Measurements from ENCODE around the gene ZNHIT2. TPM values are rescaled to one million over a fixed set of nuclear protein-coding genes. Genes with fewer than 3 reads are reported as not detected.

The ZNHIT2 gene
- total and polyA plus RNA-seq, 3 donors from 2014 or later, result 47.3 to 119 (median 64.2) TPM

DNA sequence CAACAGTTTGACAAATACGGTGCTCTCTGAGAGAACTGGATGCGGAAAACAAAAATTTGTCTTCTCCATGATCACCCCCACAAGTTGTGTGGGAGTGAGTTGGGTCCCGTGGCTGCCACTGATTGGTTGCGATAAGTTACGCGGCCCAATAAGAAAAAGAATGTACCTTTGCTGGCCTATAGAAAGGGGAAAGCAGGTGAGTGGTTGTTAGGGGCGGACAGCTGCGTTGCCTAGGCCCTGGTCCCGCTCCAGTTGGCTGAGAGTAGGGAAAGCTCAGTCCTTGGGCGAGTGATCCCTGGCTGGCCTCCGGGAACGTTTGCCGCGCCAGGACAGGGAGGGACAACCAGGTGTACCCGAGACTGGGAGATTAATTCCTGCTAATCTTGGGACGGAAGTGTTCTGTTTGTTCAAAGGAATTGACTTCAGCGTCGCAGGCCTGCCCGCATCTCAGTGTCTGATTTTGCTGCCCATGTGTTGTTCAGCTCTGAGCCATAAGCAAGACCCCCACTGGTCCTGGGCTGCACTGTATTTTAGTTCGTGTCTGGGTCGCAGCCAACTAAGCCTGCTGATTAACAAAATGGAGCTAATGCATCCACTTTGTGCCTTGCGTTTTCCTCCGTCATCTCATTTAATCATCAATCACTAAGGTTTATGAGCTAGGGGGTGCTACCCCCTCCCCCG, 17.6 kb upstream of the ZNHIT2 start:
- peaks cover 24% of the 10 kb centered on the region for H3K4me1 ChIP-seq
- H3K4me3 ChIP-seq, result peak overlapping the region; percentile 89 to 92
- peak overlapping the region; percentile 95 to 98 for H3K27ac ChIP-seq
- H3K36me3 ChIP-seq (ENCODE audit: low read depth, missing control alignments), result no peaks in the 10 kb centered on the region
- TF ChIP-seq POLR2A (IDR thresholded peaks at IDR 0.05), result no peak
- TF ChIP-seq, protein P1, sequence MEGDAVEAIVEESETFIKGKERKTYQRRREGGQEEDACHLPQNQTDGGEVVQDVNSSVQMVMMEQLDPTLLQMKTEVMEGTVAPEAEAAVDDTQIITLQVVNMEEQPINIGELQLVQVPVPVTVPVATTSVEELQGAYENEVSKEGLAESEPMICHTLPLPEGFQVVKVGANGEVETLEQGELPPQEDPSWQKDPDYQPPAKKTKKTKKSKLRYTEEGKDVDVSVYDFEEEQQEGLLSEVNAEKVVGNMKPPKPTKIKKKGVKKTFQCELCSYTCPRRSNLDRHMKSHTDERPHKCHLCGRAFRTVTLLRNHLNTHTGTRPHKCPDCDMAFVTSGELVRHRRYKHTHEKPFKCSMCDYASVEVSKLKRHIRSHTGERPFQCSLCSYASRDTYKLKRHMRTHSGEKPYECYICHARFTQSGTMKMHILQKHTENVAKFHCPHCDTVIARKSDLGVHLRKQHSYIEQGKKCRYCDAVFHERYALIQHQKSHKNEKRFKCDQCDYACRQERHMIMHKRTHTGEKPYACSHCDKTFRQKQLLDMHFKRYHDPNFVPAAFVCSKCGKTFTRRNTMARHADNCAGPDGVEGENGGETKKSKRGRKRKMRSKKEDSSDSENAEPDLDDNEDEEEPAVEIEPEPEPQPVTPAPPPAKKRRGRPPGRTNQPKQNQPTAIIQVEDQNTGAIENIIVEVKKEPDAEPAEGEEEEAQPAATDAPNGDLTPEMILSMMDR (IDR thresholded peaks at IDR 0.05), result no peak
- H3K9me3 ChIP-seq, result no peaks in the 10 kb centered on the region
- WGBS, 2 donors, result 1 to 3% methylated on average over 18 to 24 of the region's 24 CpGs
- intact Hi-C loops (cut with DNase I; ENCODE audit: low total_unique reads), result no loop called here
- H3K27me3 ChIP-seq, result no peaks in the 10 kb centered on the region
- peak; percentile 96 for DNase-seq

DNA sequence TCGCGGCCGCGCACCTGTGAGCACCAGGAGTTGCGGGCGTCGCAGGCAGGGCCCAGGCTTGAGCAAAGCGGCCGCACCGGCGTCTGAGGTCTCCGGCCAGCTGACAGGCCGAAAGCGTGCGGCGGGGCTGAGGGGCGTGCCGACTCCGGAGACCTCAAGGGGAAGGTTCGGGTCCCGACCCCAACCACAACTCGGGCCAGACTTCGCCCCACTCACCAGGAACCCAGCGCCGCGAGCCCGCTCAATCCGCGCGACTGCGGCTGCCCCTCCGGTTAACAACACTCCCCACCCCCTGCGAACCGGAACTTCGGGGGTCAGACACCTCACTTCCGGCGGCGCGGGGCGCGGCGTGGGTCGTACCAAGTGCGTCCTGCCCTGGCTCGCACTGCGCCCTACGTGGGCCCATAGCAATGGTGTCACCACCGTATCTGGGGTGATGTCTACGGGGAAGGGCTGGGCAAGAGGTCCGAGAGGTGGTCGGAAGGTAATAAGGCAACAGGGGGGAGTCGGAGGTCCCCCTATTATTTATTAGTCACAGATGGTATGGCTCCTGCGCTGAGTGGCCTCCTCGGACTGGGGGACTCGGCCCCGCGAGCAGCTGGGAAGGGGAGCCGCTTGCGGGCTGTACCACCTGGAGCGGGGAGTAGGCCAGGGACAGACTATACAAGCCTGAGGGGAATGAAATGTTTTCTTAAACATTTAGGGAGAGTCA, 16.9 kb upstream of the ZNHIT2 start, which contains the start of gene SYVN1:
Gene SYVN1 (minus strand): TSS at position 280 of the 712 bp plus-strand sequence. CDS start 918 bp downstream, outside the sequence.
- peak within 1 kb of the TSS; percentile 95 to 98 for H3K27ac ChIP-seq
- peak; percentile 94 for DNase-seq
- peak; percentile 84 for TF ChIP-seq POLR2A (IDR thresholded peaks at IDR 0.05)
- TF ChIP-seq, protein P1 (IDR thresholded peaks at IDR 0.05), result peak in 2 of 3 experiments; percentile 7 to 17
- peaks cover 24% of the 10 kb centered on the region for H3K4me1 ChIP-seq
- 0% methylated on average over 12 to 54 of the region's 60 CpGs for WGBS, 2 donors
- H3K4me3 ChIP-seq, result peak within 1 kb of the TSS; percentile 89 to 92
- no peaks in the 10 kb centered on the region for H3K27me3 ChIP-seq
- H3K9me3 ChIP-seq, result no peaks in the 10 kb centered on the region
- intact Hi-C loops (cut with DNase I; ENCODE audit: low total_unique reads), result no loop called here
- H3K36me3 ChIP-seq (ENCODE audit: low read depth, missing control alignments), result no peaks in the 10 kb centered on the region

DNA sequence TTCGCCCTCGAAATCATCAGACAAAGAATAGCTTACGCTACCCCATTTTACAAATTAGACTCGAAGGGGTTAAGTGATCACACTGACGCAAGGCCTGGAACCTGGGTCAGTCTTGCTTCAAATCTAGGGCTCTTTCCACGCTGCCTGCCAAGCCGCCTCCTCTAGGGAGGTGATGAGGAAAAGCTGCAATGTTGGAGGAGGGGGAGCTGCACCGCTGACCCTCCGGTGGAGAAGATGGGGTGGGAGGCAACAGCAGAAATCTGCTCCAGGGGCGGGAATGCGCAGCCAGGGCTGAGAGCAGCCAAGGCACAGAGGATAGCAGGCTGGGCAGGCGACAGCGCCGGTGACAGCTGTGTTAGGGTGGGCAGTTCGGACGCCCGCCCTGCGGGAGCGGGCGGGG, 16.2 kb upstream of the ZNHIT2 start:
- Histone ChIP-seq H3K4me3 (peak overlapping the region; percentile 89 to 92), H3K9me3 (no peaks in the 10 kb centered on the region), H3K27me3 (no peaks in the 10 kb centered on the region), H3K4me1 (peaks cover 24% of the 10 kb centered on the region), H3K36me3 (ENCODE audit: low read depth, missing control alignments) (no peaks in the 10 kb centered on the region), H3K27ac (peak overlapping the region; percentile 95 to 98)
- DNase-seq, result no peak
- 0 to 1% methylated on average over 16 to 20 of the region's 20 CpGs for WGBS, 2 donors
- intact Hi-C loops (cut with DNase I; ENCODE audit: low total_unique reads), result no loop called here
- TF ChIP-seq, protein P1 (IDR thresholded peaks at IDR 0.05), result no peak
- TF ChIP-seq POLR2A (IDR thresholded peaks at IDR 0.05), result no peak

DNA sequence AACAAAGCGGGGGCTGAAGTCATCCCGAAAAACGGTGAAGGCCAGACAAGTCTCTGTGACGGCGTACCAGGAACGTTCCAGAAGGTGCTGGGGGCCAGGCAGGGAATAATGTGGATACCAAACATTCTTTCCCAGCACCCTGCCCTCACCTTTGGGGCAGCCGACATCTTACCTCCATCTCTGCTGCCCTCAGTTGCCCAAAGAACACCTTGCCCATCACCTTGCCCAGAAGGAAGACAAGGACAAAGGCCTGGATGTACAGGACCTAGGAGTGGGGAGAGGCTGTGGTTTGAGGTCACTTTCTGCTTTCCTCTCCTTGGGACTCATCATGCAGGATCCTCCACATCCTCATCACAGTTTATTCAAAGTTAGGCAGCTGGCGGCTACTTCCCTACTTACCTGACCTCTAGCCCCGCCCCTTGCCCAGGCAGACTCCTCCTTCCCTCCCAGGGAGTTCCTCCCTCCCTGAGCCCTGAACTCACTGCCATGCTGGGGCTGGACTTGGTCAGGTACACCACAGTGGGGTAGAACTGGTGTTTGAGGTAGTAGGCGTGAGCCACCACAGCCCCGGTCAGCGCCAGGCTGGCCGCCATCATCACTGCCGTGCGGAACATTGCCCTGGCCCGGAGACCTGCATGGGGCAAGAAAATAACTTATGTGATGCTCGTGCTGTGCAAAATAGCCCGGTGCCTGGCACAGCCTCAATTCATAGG, 15.6 kb upstream of the ZNHIT2 start:
- intact Hi-C loops (cut with DNase I; ENCODE audit: low total_unique reads), result no loop called here
- H3K4me1 ChIP-seq, result peaks cover 24% of the 10 kb centered on the region
- H3K27ac ChIP-seq, result no peak overlapping the region
- WGBS, 2 donors, result 30 to 37% methylated on average over 17 to 18 of the region's 18 CpGs
- H3K27me3 ChIP-seq, result no peaks in the 10 kb centered on the region
- peak overlapping the region; percentile 89 to 92 for H3K4me3 ChIP-seq
- no peaks in the 10 kb centered on the region for H3K36me3 ChIP-seq (ENCODE audit: low read depth, missing control alignments)
- peak; percentile 59 for DNase-seq
- no peaks in the 10 kb centered on the region for H3K9me3 ChIP-seq
- TF ChIP-seq, protein P1 (IDR thresholded peaks at IDR 0.05), result no peak
- no peak for TF ChIP-seq POLR2A (IDR thresholded peaks at IDR 0.05)
